Breast epithelium (tissue), 4 donors: ENCODE data around the gene SPOCK1. TPM values are rescaled to one million over a fixed set of nuclear protein-coding genes. Genes with fewer than 3 reads are reported as not detected.

ENCODE experiments used
- DNase-seq, 2 donors: peaks; one replicate each; pipeline ENCODE4 v3.0.0-alpha.2; 2019; ENCODE audit warnings: low spot score in 2 of 2
- H3K27ac ChIP-seq, 2 donors: fragments of 200-600 bp; sonication (generic) in 1 of 2; one replicate each; pipeline ENCODE4 v1.5.1; 2016 to 2019; ENCODE audit warnings: mild to moderate bottlenecking in 1 of 2
- H3K27me3 ChIP-seq, 2 donors: fragments of 200-600 bp; sonication (generic) in 1 of 2; one replicate each; pipeline versions ENCODE4 v1.5.1 to v1.6.0; 2017 to 2019; ENCODE audit warnings: control low read depth in 1 of 2, mild to moderate bottlenecking in 1 of 2
- H3K36me3 ChIP-seq: fragments of 200-600 bp; one replicate; pipeline ENCODE4 v1.5.1; 2019
- H3K4me1 ChIP-seq, 2 donors: fragments of 200-600 bp; sonication (generic); one replicate each; pipeline ENCODE4 v1.5.1; 2016 to 2019; ENCODE audit warnings: control low read depth in 1 of 2
- H3K4me3 ChIP-seq, 3 donors: fragments of 200-600 bp; sonication (generic); 1 replicate in 2 of 3; 2 replicates in 1 of 3; pipeline ENCODE4 v1.5.1; 2016 to 2019; ENCODE audit warnings: mild to moderate bottlenecking in 3 of 3, moderate library complexity in 2 of 3
- H3K9me3 ChIP-seq, 2 donors: fragments of 200-600 bp; sonication (generic) in 1 of 2; one replicate each; pipeline ENCODE4 v1.5.1; 2016 to 2019; ENCODE audit warnings: control low read depth in 1 of 2
- POLR2A ChIP-seq: fragments of 450-650 bp; IDR thresholded peaks from one replicate; pipeline ENCODE4 v1.6.1; 2016; ENCODE audit warnings: antibody characterized with exemption, mild to moderate bottlenecking, moderate library complexity
- POLR2AphosphoS5 ChIP-seq, 3 donors: sonication (generic); formaldehyde crosslinking; IDR thresholded peaks; one replicate each; pipeline ENCODE4 v1.6.1; 2017; ENCODE audit warnings: antibody characterized with exemption in 3 of 3
- intact Hi-C: fragments of 100-400 bp; cut with DNase I; formaldehyde crosslinking; loops from one replicate; pipeline ENCODE4 v1.15.1; 2023; ENCODE audit warnings: low total_unique reads
- total RNA-seq, 3 donors: library from RNA; depleted of rRNA; stranded (reverse); fragments of >200 nt; gene quantifications; one replicate each; pipeline ENCODE4 v1.1.0, GENCODE V29; 2016
- TF ChIP-seq, protein P1 (sequence below), 3 donors: fragments of 450-650 bp; IDR thresholded peaks; one replicate each; pipeline ENCODE4 v1.5.1; 2016 to 2017; ENCODE audit warnings: antibody characterized with exemption in 3 of 3, mild to moderate bottlenecking in 3 of 3, moderate library complexity in 3 of 3

The SPOCK1 gene
- total RNA-seq, 3 donors from 2014 or later, result 14.5 to 52.0 (median 24.3) TPM

DNA sequence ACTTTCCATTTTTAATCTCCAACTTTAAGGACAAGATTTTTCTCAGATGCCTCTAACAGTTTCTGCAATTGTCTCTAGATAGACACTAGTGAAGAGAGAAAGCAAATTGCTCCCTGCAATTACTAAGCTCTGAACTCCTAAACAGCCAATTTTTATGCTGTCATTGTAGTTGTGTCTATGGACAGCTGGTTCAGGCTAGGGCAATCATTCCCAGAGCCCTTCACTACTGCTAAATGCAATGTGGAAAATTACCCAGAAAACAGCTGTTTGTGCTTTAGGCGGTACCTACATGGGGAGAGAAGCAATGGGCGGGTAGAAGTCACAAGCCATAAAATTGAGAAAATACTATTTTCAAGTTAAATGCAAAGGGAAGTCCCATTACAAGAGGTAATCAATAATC lies 211.6 kb downstream of the SPOCK1 start:
- TF ChIP-seq POLR2A, result no peak
- no peak for TF ChIP-seq POLR2AphosphoS5 (IDR thresholded peaks at IDR 0.05)
- TF ChIP-seq, protein P1, sequence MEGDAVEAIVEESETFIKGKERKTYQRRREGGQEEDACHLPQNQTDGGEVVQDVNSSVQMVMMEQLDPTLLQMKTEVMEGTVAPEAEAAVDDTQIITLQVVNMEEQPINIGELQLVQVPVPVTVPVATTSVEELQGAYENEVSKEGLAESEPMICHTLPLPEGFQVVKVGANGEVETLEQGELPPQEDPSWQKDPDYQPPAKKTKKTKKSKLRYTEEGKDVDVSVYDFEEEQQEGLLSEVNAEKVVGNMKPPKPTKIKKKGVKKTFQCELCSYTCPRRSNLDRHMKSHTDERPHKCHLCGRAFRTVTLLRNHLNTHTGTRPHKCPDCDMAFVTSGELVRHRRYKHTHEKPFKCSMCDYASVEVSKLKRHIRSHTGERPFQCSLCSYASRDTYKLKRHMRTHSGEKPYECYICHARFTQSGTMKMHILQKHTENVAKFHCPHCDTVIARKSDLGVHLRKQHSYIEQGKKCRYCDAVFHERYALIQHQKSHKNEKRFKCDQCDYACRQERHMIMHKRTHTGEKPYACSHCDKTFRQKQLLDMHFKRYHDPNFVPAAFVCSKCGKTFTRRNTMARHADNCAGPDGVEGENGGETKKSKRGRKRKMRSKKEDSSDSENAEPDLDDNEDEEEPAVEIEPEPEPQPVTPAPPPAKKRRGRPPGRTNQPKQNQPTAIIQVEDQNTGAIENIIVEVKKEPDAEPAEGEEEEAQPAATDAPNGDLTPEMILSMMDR (IDR thresholded peaks at IDR 0.05), result no peak
- no peaks in the 10 kb centered on the region for H3K36me3 ChIP-seq
- intact Hi-C loops, result no loop called here
- DNase-seq, result no peak
- H3K4me1 ChIP-seq, result no peaks in the 10 kb centered on the region
- no peak overlapping the region for H3K27ac ChIP-seq
- no peaks in the 10 kb centered on the region for H3K9me3 ChIP-seq
- H3K27me3 ChIP-seq, result no peaks in the 10 kb centered on the region
- no peak overlapping the region for H3K4me3 ChIP-seq

DNA sequence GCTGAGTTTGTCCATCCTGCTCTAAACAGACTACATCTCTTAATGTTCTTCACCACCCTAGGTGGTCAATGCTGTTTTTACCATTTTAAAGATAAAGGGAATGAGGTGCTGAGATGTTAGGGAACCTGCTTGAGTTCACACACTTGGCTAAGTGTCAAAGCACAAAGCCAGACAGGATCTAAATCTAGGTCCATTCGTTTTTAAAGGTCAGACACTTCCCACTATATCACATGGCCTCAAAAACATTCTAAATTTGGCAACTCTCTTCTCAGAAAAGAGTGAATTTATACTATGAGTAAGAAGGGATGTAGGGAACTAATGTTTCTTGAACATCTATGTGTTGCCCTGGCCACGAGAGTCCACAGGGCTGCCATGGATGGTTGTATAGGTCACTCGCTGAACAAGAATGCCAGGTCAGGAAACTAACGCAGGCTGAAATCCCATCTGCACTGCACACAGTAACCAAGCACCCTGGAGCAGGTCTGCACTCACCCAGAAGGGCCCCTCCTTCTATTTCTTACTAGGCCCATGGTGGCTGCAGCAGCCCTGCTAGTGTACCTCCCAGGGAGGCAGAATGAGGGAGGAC lies 213.0 kb downstream of the SPOCK1 start:
- no peak for DNase-seq
- Histone ChIP-seq H3K4me1 (no peaks in the 10 kb centered on the region), H3K9me3 (no peaks in the 10 kb centered on the region), H3K36me3 (no peaks in the 10 kb centered on the region), H3K27ac (no peak overlapping the region), H3K4me3 (no peak overlapping the region), H3K27me3 (no peaks in the 10 kb centered on the region)
- intact Hi-C loops, result no loop called here
- TF ChIP-seq, protein P1 (IDR thresholded peaks at IDR 0.05), result no peak
- TF ChIP-seq POLR2AphosphoS5 (IDR thresholded peaks at IDR 0.05), result no peak
- no peak for TF ChIP-seq POLR2A

DNA sequence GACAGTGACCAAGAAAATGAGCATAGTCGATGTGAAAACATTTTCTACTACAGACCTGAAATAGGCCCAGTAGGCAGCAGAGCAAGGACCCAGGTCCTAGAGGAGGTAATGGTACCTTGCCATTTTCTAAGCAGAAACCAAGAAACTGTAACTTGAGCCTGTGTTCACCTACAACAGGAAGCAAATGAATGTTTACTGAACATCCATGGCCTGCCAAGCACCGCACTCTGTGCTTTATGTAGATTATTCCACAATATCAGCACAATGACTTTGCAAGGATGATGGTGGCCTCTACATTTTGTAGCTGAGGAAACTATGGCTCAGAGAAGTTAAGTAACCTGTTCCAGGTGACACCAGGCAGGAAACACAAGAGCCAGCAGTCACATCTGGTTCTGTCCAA lies 215.3 kb downstream of the SPOCK1 start:
- Histone ChIP-seq H3K36me3 (no peaks in the 10 kb centered on the region), H3K27ac (no peak overlapping the region), H3K27me3 (no peaks in the 10 kb centered on the region), H3K9me3 (no peaks in the 10 kb centered on the region), H3K4me1 (no peaks in the 10 kb centered on the region), H3K4me3 (no peak overlapping the region)
- intact Hi-C loops, result no loop called here
- no peak for DNase-seq
- no peak for TF ChIP-seq POLR2A
- TF ChIP-seq, protein P1 (IDR thresholded peaks at IDR 0.05), result no peak
- no peak for TF ChIP-seq POLR2AphosphoS5 (IDR thresholded peaks at IDR 0.05)

DNA sequence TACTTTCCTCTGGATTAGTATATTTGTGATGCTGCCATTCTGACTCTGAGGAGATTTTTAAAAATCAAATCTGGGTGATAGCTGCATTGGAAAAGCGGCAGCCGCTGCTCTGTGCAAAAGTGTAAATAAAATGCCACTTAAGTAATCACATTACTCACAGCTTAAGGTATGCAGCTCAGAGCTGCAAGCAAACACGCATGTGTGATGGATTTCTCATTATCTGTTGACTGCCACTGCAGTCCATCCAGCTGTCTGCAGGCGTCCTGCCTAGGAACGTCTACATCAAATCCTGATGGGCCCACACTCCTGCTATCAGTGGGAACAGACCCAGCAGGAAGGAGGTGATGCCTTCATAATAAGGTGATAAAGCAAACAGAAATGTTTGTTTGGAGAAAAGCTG lies 216.9 kb downstream of the SPOCK1 start:
- intact Hi-C loops, result no loop called here
- no peaks in the 10 kb centered on the region for H3K9me3 ChIP-seq
- no peaks in the 10 kb centered on the region for H3K27me3 ChIP-seq
- H3K27ac ChIP-seq, result no peak overlapping the region
- H3K4me3 ChIP-seq, result no peak overlapping the region
- TF ChIP-seq POLR2A (no peak), POLR2AphosphoS5 (IDR thresholded peaks at IDR 0.05) (no peak)
- TF ChIP-seq, protein P1 (IDR thresholded peaks at IDR 0.05), result no peak
- H3K4me1 ChIP-seq, result no peaks in the 10 kb centered on the region
- H3K36me3 ChIP-seq, result no peaks in the 10 kb centered on the region
- no peak for DNase-seq

DNA sequence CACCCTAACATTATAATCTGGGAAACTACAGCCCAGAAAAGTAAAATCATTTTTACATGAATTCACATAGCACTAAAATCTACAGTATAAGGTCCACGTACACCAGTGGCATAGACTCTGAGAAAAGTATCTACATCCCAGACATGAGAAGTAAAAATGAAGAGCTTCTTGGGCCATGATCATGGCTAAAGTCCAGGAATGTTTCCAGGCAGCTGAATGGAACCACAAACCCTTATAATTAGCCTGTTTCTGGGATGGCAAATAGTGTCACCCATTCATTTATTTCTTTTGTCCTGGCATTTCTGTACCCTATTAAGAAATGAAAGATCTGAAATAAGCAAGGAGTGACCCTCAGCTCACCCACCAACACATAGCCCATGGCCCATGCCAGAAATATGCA lies 217.9 kb downstream of the SPOCK1 start:
- Histone ChIP-seq H3K36me3 (no peaks in the 10 kb centered on the region), H3K9me3 (no peaks in the 10 kb centered on the region), H3K4me1 (no peaks in the 10 kb centered on the region), H3K27me3 (no peaks in the 10 kb centered on the region), H3K4me3 (no peak overlapping the region), H3K27ac (no peak overlapping the region)
- no peak for DNase-seq
- intact Hi-C loops, result no loop called here
- TF ChIP-seq POLR2A (no peak), POLR2AphosphoS5 (IDR thresholded peaks at IDR 0.05) (no peak)
- TF ChIP-seq, protein P1 (IDR thresholded peaks at IDR 0.05), result no peak
